Parathyroid adenoma (tissue), 2 donors: ENCODE measurements around the gene TNFRSF14.

Experiments
- H2AFZ ChIP-seq: fragments of 300-600 bp; sonication (generic); one replicate; pipeline ENCODE4 v1.7.0; 2017; ENCODE audit warnings: antibody characterized with exemption, mild to moderate bottlenecking
- H3K27ac ChIP-seq: fragments of 300-600 bp; sonication (generic); one replicate; pipeline ENCODE4 v1.7.0; 2017
- H3K27me3 ChIP-seq: fragments of 300-600 bp; sonication (generic); one replicate; pipeline ENCODE4 v1.7.0; 2017; ENCODE audit warnings: low read length; ENCODE audit not compliant: control insufficient read depth, insufficient read depth
- H3K36me3 ChIP-seq: fragments of 300-600 bp; sonication (generic); one replicate; pipeline ENCODE4 v1.7.0; 2017; ENCODE audit warnings: low read length; ENCODE audit not compliant: control insufficient read depth, insufficient read depth
- H3K4me1 ChIP-seq: fragments of 300-600 bp; sonication (generic); one replicate; pipeline ENCODE4 v1.7.0; 2017; ENCODE audit warnings: control low read depth
- H3K4me2 ChIP-seq: fragments of 300-600 bp; sonication (generic); one replicate; pipeline ENCODE4 v1.7.0; 2017; ENCODE audit warnings: low read length
- H3K4me3 ChIP-seq: fragments of 300-600 bp; sonication (generic); one replicate; pipeline ENCODE4 v1.7.0; 2017; ENCODE audit warnings: low read depth, low read length
- H3K79me2 ChIP-seq: fragments of 300-600 bp; sonication (generic); one replicate; pipeline ENCODE4 v1.7.0; 2017; ENCODE audit warnings: control low read depth
- H3K9ac ChIP-seq: fragments of 300-600 bp; sonication (generic); one replicate; pipeline ENCODE4 v1.7.0; 2017; ENCODE audit warnings: mild to moderate bottlenecking
- H3K9me3 ChIP-seq: fragments of 300-600 bp; sonication (generic); one replicate; pipeline ENCODE4 v1.7.0; 2017; ENCODE audit warnings: low read length; ENCODE audit not compliant: control insufficient read depth
- CTCF ChIP-seq: fragments of 300-600 bp; sonication (generic); IDR thresholded peaks from one replicate; pipeline ENCODE4 v1.7.0; 2017; ENCODE audit warnings: antibody characterized with exemption, mild to moderate bottlenecking
- donor health status: primary hyperparathyroidism.

TNFRSF14 gene

DNA sequence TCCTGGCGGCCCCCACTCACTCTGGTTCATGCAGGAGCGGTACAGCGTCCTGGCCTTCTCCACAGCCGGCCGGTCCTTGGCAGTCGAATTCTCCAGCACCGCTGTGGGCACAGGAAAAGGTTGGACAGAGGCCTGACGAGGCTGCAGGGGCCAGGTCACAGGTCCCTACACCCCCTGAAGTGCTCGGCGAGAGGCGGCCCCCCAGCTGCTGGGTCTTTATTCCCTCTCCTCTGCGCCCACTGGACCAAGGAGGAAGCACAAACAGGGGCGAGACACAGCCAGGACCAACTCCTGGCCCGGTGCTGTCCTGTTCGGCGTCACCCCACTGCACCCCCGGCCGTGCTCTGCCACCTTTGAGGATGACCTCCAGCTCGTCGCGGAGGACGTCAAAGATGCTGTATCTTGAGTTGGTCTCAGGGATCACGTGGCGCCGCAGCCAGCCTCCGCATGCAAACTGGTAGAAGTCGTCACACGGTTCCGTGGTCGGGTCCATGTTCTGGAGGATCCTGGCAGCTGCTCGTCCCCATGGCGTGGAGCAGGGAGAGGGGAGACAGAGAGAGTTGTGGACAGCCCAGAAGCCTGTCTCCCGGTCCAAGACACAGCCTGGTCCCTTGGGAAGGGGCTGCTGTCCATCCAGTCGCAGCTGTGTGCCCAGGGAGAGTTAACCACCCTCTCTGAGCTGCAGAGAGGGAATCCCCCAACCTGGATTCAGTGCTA, 53.3 kb downstream of the TNFRSF14 start:
- Histone ChIP-seq H3K27ac (no peak overlapping the region), H3K9me3 (no peaks in the 10 kb centered on the region), H3K9ac (no peak overlapping the region), H3K79me2 (no peaks in the 10 kb centered on the region), H3K4me2 (no peak overlapping the region), H3K27me3 (no peaks in the 10 kb centered on the region), H3K4me1 (no peaks in the 10 kb centered on the region), H2AFZ (no peak overlapping the region), H3K4me3 (no peak overlapping the region), H3K36me3 (no peaks in the 10 kb centered on the region)
- TF ChIP-seq CTCF = no peak

GRCh38 chr1:2610036-2610959, 54.1 kb downstream of the TNFRSF14 start:
- no peak for TF ChIP-seq CTCF

GRCh38 chr1:2611031-2611501, 54.9 kb downstream of the TNFRSF14 start:
- Histone ChIP-seq H3K27ac (no peak overlapping the region), H3K4me2 (no peak overlapping the region), H3K9ac (no peak overlapping the region), H3K4me3 (no peak overlapping the region), H3K79me2 (no peaks in the 10 kb centered on the region), H3K4me1 (no peaks in the 10 kb centered on the region), H2AFZ (no peak overlapping the region), H3K36me3 (no peaks in the 10 kb centered on the region), H3K27me3 (no peaks in the 10 kb centered on the region), H3K9me3 (no peaks in the 10 kb centered on the region)
- TF ChIP-seq CTCF = no peak

More at GRCh38 chr1:2610036-2610959, 54.1 kb downstream of the TNFRSF14 start:
- Histone ChIP-seq H3K9me3 (no peaks in the 10 kb centered on the region), H3K79me2 (no peaks in the 10 kb centered on the region), H3K4me3 (no peak overlapping the region), H3K4me1 (no peaks in the 10 kb centered on the region), H3K27ac (no peak overlapping the region), H3K4me2 (no peak overlapping the region), H3K27me3 (no peaks in the 10 kb centered on the region), H2AFZ (no peak overlapping the region), H3K9ac (no peak overlapping the region), H3K36me3 (no peaks in the 10 kb centered on the region)

- Histone ChIP-seq H3K27ac (no peak overlapping the region), H3K4me2 (no peak overlapping the region), H3K9ac (no peak overlapping the region), H3K36me3 (no peaks in the 10 kb centered on the region), H3K79me2 (no peaks in the 10 kb centered on the region), H3K27me3 (no peaks in the 10 kb centered on the region), H2AFZ (no peak overlapping the region), H3K4me3 (no peak overlapping the region), H3K9me3 (no peaks in the 10 kb centered on the region), H3K4me1 (no peaks in the 10 kb centered on the region)
- TF ChIP-seq CTCF = no peak
These were observed 55.7 kb downstream of the TNFRSF14 start for GRCh38 chr1:2611621-2612437.
